GM21723 (cell line): Measurements from ENCODE around the gene DYNC1H1.

Source experiments
- ATAC-seq: cut with Tn5 transposase; IDR thresholded peaks from one replicate; pipeline ENCODE4 v1.9.1; 2021; ENCODE audit warnings: mild to moderate bottlenecking, moderate library complexity; ENCODE audit not compliant: unreplicated experiment

Gene DYNC1H1

GRCh38 chr14:101939646-101940170, 24.7 kb upstream of the DYNC1H1 start:
- no peak for ATAC-seq

GRCh38 chr14:101944451-101944850, 19.9 kb upstream of the DYNC1H1 start:
- ATAC-seq, result no peak

GRCh38 chr14:101945171-101945570, 19.2 kb upstream of the DYNC1H1 start:
- ATAC-seq, result no peak

- peak; percentile 5 for ATAC-seq
Measured at GRCh38 chr14:101947577-101947903, 16.8 kb upstream of the DYNC1H1 start.

GRCh38 chr14:101947904-101948665, 16.3 kb upstream of the DYNC1H1 start:
- ATAC-seq, result peak; percentile 95

- no peak for ATAC-seq
Measured at GRCh38 chr14:101948666-101949216, 15.6 kb upstream of the DYNC1H1 start.

- ATAC-seq, result no peak
Measured at GRCh38 chr14:101950100-101950499, 14.3 kb upstream of the DYNC1H1 start.

- no peak for ATAC-seq
Measured at GRCh38 chr14:101950516-101951215, 13.7 kb upstream of the DYNC1H1 start.

GRCh38 chr14:101953151-101953550, 11.2 kb upstream of the DYNC1H1 start:
- no peak for ATAC-seq

GRCh38 chr14:101954501-101954900, 9.9 kb upstream of the DYNC1H1 start:
- ATAC-seq, result no peak

GRCh38 chr14:101955695-101956161, 8.6 kb upstream of the DYNC1H1 start:
- ATAC-seq, result no peak

GRCh38 chr14:101956179-101956885, 8.0 kb upstream of the DYNC1H1 start:
- no peak for ATAC-seq

- no peak for ATAC-seq
Measured at GRCh38 chr14:101957406-101958234, 6.8 kb upstream of the DYNC1H1 start.

- no peak for ATAC-seq
Measured at GRCh38 chr14:101958418-101959180, 5.8 kb upstream of the DYNC1H1 start.

GRCh38 chr14:101959277-101959676, 5.1 kb upstream of the DYNC1H1 start:
- ATAC-seq, result no peak

- no peak for ATAC-seq
Measured at GRCh38 chr14:101960225-101960624, 4.1 kb upstream of the DYNC1H1 start.

- no peak for ATAC-seq
Measured at GRCh38 chr14:101961011-101961721, 3.2 kb upstream of the DYNC1H1 start.

- no peak for ATAC-seq
Measured at GRCh38 chr14:101961746-101962502, 2.4 kb upstream of the DYNC1H1 start.
